ENCODE results near the gene TENM4. TPM values are rescaled to one million over a fixed set of nuclear protein-coding genes. Genes with fewer than 3 reads are reported as not detected.
"Not testable (repeated sequence)": the region's sequence is repeated elsewhere in the genome, so short reads cannot be mapped to it uniquely, and the experiment has no call there.

TENM4 gene
- polyA plus RNA-seq, 1 donor: 5.2 TPM

DNA sequence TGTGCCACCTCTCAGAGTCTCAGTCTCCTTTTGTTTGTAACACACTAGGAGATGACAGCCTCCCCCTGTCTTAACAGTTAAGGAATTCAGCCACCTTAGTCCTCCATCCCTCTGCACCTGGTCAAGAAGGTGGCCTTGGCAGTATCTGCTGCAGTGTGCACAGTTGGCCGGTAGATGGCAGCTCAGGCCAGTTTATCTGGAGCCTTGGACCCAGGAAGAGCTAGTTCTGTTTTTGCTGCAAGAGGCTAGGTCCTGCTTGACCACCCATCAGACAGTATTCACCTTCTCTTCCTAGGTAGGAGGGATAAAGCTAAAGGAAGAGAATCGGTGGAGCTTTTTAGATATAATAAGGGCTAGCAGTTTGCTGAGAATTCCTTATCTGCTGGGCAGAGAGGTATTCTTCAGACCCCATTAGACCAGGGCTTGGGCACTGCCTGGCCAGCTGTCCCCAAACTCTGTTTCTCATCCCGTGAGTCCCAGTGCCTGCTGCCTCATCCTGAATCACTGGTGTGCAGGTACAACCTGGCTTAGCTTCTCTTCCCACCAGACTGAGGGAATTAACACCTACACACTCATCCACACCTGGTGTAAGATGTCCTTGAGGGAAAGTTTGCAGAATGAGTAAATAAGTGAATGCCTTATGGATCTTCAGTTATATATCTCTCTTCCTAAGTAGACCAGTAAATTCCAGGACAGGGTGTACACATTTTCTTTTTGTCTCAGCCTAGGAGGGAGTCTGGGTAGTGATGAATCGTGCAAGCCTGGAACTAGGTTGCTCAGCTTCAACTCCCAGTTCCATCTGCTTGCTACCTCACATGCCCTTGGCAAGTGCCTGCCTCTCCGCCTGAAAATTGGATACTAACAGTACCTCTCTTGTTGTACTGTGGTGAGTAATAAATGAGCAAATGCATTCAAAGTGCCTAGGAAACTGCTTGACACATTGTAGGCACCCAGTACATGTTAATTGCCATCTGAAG is 795.3 kb downstream of the TENM4 start:
- DNase-seq (ENCODE audit: low read depth): no peak

DNA sequence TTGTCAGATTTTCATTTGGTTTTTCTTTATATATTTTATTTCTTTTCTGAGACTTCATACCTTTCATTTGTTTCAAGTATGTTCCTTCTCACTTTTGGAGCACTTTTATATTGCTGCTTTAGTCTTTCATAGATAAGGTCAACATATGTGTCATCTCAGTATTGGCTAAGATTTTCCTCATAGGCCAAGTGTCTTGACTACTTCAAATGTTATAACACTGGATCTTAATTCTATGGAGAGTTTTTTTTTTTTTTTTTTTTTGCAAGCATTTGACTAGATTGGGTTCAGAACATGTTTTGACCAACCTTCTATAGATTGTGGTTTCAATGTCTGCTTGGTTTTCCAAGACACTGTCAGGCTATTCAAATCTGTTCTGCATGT is 797.2 kb downstream of the TENM4 start:
- DNase-seq (ENCODE audit: low read depth): no peak

DNA sequence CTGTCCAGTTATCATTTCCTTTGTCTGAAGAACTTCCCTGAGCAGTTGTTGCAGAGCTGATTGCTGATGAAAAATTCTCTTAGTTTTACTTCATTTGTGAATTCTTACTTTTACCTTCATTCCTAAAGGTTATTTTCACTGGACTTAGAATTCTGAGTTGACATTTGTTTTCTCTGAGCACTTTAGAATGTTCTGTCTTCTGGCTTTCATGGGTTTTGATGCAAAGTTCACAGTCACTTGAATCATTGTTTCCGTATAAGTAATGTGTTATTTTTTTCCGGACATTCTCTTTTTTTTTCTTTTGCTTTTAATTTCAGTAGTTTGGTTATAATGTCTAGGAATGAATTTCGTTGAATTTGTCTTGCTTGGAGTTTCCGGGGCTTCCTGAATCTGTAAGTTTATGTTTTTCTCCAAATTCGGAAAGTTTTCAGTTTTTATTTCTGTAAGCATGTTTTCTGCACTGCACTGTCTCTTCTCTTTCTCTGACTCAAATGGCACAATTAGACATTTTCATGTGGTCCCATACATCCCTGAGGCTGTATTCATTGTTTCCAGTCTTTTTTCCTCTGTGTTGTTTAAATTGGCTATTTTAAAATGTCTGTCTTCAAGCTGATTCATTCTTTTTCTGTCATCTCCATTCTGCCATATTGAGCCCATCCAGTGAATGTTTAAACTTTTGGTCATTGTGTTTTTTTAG is 797.7 kb downstream of the TENM4 start:
- no peak for DNase-seq (ENCODE audit: low read depth)

DNA sequence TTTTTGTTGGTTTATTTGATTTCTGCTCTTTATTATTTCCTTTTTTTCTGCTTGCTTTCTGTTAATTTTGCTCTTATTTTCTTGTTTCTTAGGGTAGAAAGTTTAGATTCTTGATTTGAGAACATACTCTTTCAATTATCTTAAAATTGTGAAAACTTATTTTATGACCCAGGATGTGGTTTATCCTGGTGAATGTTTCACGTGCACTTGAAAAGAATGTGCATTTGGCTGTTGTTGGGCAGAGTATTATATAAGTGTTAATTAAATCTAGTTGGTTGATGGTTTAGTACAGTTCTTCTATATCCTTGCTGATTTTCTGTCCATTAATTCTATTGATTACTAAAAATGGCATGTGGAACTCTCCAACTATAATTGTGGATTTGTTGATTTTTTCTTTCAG is 799.3 kb downstream of the TENM4 start:
- no peak for DNase-seq (ENCODE audit: low read depth)

DNA sequence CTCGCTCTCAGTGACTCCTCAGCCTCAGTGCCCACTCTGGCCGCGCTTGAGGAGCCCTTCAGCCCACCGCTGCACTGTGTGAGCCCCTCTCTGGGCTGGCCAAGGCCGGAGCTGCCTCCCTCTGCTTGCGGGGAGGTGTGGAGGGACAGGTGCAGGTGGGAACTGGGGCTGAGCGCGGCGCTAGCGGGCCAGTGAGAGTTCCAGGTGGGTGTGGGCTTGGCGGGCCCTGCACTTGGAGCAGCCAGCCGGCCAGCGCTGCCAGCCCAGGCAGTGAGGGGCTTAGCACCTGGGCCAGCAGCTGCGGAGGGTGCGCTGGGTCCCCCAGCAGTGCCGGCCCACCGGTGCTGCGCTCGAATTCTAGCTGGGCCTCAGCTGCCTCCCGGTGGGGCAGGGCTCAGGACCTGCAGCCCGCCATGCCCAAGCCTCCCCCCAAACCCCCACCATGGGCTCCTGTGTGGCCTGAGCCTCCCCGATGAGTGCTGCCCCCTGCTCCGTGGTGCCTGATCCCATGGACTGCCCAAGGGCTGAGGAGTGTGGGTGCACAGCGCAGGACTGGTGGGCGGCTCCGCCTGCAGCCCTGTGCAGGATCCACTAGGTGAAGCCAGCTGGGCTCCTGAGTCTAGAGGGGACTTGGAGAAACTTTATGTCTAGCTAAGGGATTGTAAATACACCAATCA is 802.0 kb downstream of the TENM4 start:
- no peak for DNase-seq (ENCODE audit: low read depth)

DNA sequence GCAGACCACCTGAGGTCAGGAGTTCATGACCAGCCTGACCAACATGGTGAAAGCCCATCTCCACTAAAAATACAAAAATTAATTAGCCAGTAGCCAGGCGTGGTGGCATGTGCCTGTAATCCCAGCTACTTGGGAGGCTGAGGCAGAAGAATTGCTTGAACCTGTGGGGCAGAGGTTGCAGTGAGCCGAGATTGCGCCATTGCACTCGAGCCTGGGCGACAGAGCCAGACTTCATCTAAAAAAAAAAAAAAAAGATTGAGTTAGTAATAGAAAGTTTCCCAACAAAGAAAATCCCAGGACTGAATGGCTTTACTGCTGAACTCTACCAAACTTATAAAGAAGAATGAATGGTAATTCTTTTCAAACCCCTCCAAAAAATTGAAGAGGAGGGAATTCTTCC is 803.3 kb downstream of the TENM4 start:
- not testable (repeated sequence) for DNase-seq (ENCODE audit: low read depth)

DNA sequence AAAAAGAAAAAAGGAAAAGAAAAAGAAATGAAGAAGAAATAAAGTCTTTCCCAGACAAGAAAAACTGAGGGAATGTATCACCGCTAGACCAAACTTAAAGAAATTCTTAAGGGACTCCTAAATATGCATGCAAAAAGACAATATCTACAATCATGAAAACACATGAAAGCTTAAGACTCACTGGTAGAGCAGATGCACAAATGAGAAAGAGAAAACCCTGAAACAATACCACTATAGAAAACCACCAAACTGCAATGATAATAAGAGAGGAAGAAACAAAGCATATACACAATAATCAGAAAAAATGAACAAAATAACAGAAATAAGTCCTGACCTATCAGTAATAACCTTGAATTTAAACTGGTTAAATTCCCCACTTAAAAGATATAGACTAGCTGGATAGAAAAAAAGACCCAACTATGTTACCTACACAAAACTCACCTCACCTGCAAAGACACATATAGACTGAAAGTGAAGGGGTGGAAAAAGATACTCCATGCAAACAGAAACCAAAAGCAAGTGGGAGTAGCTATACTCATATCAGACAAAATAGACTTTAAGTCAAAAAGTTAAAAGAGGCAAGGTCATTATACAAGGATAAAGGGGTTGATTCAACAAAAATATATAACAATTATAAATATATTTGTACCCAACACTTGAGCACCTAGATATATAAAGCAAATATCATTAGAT is 804.9 kb downstream of the TENM4 start:
- no peak for DNase-seq (ENCODE audit: low read depth)

DNA sequence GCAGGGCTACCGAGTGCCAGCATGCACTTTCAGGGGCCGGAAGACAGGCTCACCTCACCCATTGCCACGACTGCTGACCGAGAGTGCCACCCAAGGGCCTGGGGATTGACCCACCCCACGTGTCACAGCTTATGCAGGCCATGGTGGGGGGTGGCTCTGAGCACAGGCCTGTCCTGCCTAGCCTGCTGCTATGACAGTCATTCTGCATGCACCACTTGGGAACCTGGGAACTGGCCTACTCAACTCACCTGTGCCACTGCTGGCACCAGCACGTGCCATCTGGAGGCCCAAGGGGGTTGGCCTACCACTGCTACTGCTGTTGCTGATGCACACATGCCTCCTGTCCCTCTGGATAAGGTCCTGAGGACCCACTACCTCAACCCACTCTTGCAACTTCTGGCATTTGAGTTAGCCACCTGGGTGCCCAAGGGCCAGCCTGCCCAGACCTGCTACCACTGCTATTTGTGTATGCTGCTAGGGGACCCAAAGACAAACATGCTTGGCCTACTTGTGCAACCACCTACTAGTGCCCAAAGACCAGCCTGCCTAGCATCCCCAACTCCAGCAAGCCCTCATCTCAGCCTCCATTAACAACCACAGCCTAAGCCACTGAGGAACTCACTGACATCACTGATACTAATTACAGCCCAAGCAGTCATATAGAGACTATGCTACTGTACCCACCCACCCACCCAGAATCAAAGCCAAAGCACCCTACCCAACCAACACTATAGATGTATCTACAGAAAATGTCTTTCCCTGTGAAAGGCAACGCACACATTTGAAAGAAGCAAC is 807.1 kb downstream of the TENM4 start:
- no peak for DNase-seq (ENCODE audit: low read depth)

DNA sequence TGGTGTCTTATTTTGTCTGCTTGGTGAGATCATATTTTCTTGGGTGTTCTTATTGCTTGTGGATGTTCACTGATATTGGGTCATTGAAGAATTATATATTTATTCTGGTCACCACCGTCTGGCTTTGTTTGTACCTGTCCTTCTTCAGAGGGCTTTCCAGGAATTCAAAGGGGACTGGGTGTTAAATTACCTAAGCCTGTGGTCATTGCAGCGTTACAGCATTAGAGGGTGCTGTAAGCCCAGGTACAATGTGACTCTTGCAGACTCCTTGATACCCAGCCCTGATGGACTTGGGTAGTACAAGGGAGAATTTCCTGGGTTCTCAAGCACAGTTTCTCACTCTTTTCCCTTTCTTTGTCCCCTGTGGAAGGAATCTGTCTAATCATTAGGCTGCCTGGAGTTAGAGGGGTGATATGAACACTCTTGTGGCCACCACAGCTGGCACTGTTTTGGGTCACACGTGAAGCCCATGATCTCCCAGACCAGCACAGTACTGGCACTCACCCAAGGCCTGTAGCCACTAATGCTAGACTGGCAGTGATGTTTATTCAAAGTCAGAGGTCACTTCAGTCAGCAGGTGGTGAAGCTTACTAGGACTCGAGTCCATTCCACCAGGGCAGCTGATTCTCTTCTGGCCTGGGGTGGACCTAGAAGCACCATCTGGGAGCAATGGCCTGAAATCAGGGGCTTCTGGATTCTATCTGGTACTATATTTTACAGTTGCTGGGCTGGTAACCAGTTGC is 810.1 kb downstream of the TENM4 start:
- no peak for DNase-seq (ENCODE audit: low read depth)

DNA sequence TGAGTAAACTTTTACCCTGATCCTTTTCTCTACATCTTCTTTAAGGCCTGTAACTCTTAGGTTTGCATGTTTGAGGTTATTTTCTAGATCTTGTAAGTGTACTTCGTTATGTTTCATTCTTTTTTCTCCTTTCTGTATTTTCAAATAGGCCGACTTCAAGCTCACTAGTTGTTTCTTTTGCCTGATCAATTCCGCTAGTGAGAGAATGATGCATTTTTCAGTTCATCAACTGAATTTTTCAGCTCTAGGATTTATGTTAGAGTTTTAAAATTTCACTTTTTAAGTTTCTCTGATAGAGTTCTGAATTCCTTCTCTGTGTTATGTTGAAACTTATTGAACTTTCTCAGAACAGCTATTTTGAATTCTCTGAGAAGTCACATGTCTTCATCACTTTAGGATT is 810.7 kb downstream of the TENM4 start:
- no peak for DNase-seq (ENCODE audit: low read depth)

DNA sequence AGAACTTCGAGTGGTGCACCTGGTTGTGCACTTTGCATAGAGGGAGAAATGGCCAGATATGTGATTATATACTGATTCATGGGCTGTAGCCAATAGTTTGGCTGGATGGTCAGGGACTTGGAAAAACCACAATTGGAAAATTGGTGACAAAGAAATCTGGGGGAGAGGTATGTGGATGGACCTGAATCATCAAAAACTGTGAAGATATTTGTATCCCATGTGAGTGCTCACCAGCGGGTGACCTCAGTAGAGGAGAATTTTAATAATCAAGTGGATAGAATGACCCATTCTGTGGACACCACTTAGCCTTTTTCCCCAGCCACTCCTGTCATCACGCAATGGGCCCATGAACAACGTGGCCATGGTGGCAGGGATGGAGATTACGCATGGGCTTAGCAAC is 818.2 kb downstream of the TENM4 start:
- no peak for DNase-seq (ENCODE audit: low read depth)

DNA sequence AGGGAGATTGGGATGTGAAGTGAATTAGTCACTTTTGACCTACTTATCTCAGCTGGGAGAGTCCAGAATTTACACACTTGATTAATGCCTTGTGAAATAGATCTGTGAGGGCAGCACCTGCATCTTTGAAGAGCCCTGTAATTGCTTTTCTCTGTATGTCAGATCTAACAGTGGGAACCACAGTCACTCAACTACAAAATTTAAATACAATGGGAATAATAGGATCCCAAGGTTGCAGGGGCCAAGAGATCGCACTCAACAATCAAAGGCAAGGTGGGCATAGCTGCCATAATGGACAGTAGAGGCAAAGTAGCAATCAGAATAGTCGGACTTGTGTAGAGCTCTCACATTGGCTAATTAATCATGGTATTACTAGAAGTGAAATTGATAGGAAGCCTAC is 820.7 kb downstream of the TENM4 start:
- DNase-seq (ENCODE audit: low read depth): no peak

DNA sequence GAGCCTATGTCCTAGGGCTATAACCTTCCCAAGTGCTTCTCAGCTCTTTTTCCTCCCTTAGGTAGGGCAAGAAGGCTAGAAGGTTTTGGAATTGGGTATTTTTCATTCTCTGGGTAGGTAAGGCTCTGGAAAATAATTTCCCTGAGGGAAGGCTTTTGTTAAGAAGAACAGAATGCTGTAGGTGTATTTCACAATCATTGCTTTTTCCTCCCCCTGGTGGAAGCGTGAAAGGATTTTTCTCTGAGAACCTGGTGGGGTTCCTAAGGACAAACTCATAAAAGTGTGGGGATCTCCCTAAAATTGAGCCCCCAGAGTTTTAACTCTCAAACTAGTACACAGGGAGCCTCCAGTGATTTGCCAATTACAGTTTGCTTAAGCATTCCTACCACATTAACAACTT is 825.1 kb downstream of the TENM4 start:
- no peak for DNase-seq (ENCODE audit: low read depth)

DNA sequence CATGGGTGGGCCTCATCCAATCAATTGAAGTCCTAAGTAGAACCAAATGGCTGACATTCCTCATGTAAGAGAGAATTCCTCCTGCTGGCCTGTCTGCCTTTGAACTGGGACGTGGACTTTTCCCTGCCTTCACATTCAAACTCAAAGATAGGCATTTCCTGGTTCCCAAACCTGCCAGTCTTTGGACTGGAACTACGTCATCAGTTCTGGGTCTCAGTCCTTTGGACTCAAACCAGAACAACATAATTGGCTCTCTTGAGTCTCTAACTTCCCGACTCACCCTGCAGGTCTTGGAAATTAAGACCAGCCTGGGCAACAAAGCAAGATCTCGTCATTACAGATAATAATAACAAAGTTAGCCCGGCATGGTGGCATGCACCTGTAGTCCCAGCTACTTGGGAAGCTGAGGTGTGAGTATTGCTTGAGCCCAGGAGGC is 827.4 kb downstream of the TENM4 start:
- DNase-seq (ENCODE audit: low read depth): no peak

DNA sequence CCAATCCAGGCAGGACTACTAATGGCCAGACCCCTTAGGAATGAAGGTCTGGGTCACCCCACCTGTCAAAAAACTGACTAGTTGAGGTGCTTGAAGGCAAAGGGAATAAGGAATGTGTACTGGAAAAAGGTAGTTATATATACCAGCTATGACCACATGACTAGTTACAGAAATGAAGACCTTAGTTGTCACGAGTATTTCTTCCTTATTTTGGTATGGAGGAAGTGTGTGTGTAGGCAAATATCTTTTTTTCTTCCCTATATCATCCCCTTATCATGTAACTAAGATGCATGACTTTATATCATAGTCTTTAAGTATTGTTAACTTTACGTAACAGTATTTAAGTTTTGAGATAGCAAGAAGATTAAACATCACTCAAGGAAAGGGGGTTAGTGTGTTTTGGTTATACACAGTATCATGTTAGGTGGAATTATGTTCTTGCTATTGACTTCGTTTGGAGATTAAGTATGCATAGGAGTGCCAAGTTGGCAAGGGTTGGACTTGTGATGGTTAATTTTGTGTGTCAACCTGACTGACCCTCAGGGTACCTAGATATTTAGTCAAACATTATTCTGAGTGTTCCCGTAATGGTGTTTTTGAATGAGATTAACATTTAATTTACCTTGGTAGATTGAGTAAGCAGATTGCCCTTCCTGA is 828.0 kb downstream of the TENM4 start:
- no peak for DNase-seq (ENCODE audit: low read depth)

DNA sequence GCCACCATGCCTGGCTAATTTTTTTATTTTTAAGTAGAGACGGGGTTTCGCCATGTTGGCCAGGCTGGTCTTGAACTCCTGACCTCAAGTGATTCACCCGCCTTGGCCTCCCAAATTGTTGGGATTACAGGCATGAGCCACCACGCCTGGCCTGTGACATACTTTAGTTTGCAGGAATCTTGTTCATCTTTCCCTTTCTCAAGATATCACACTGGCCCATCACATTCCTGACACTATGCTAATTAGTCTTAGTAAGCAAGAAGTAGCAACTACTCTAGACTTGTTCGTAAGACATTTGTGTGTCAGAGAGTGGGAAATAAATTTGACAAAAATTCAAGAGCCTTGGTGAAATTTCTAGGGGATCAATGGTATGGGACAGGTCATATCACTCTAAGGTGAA is 831.5 kb downstream of the TENM4 start:
- DNase-seq (ENCODE audit: low read depth): not testable (repeated sequence)

DNA sequence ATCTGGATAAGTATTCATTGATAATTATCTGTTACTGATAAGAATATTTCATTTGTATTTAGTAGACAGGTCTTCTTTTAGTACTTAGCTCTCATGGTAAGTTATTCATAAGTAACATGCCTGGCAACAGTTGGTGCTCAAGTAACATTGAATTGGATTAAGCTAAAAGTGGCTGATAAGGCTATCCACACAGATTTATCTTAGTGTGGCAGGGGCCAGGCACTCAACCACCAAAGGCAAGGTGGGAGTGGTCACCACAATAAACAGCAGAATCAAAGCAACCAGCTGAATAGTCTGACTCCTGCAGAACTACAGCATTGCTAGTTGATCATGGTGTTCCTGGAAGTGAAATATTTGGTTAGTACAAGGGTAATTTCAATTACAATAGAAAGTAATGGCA is 833.1 kb downstream of the TENM4 start:
- DNase-seq (ENCODE audit: low read depth): no peak

DNA sequence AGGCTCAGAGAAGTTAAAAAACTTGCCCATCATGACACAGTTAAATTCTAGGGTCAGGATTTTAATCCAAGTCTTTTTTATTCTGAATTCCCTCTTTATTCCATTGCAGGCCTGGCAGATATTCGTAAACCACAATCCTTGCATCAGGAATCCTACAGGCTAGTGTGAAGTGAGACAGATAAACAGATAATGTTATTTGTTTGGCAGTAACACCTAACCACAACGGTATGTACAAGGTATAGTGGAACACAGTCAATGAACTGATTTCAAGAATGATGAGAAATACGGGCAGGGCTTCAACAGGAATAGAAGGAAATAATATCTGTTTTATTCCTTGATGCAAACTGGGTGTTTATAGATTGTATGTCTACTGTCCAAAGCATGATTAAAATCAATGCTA is 834.2 kb downstream of the TENM4 start:
- no peak for DNase-seq (ENCODE audit: low read depth)

DNA sequence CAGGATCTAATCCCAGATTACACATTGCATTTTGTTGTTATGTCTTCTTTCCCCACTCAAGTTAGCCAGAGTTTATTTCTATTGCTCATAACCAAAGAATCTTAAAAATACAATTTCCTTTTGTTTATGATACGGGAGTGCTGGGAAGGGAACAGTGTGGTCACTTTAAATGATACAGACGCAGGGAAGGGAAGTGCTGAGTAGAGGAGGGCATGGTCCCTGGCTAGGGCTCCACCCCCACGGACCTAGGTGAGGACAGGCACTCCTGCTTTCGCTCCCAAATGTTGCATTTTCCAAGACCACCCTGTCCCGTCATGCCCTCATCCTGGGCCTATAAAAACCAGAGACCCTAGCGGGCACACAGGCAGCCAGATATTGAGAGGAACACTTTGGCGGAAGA is 835.5 kb downstream of the TENM4 start:
- DNase-seq (ENCODE audit: low read depth): no peak

DNA sequence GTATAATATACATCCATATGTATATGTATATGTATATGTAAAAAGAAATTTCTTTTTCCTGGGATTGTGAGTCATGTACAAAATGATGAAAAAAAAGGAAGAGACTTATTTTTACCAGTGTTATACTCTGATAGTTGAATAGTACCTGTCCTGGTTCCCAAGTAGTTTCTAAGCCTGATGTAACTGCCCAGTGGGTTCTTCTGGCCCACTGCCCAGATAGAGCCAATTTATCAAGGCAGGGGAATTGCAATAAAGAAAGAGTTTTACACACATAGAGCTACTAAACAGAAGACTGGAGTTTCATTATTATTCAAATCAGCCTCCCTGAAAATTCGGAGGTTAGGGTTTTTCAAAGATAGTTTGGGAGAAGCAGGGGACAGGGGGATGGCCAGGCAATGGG is 837.0 kb downstream of the TENM4 start:
- no peak for DNase-seq (ENCODE audit: low read depth)

Measured in forelimb muscle (tissue), 1 donor.